ENCODE results near the gene GPRIN3.

GPRIN3 gene

GRCh38 chr4:89329280-89329679 is 21.7 kb upstream of the GPRIN3 start:
- TF ChIP-seq MAX (IDR thresholded peaks at IDR 0.05), result no peak
- TF ChIP-seq TCF12 (IDR thresholded peaks at IDR 0.05; ENCODE audit: low read depth), result no peak
- TF ChIP-seq REST (IDR thresholded peaks at IDR 0.05; ENCODE audit: low read depth), result no peak
- no peak for TF ChIP-seq FOXM1 (IDR thresholded peaks at IDR 0.05; ENCODE audit: borderline replicate concordance, low read depth)
- no peak for TF ChIP-seq TEAD4 (IDR thresholded peaks at IDR 0.05)
- no peak for TF ChIP-seq EGR1 (IDR thresholded peaks at IDR 0.05)
- TF ChIP-seq USF1 (IDR thresholded peaks at IDR 0.05), result no peak
- TF ChIP-seq CEBPB (IDR thresholded peaks at IDR 0.05), result no peak
- TF ChIP-seq RAD21 (IDR thresholded peaks at IDR 0.05; ENCODE audit: low read depth), result no peak
- no peak for TF ChIP-seq EP300 (IDR thresholded peaks at IDR 0.05; ENCODE audit: borderline replicate concordance)
- no peak for TF ChIP-seq NFIC (IDR thresholded peaks at IDR 0.05)

- TF ChIP-seq CREB1 (IDR thresholded peaks at IDR 0.05; ENCODE audit: low read depth) (no peak), USF1 (IDR thresholded peaks at IDR 0.05) (no peak), CEBPB (IDR thresholded peaks at IDR 0.05) (no peak), FOXM1 (IDR thresholded peaks at IDR 0.05; ENCODE audit: borderline replicate concordance, low read depth) (no peak), RAD21 (IDR thresholded peaks at IDR 0.05; ENCODE audit: low read depth) (no peak), YY1 (IDR thresholded peaks at IDR 0.05; ENCODE audit: low read depth) (no peak), TEAD4 (IDR thresholded peaks at IDR 0.05) (no peak), TAF1 (IDR thresholded peaks at IDR 0.05; ENCODE audit: low read depth) (no peak), MAX (IDR thresholded peaks at IDR 0.05) (no peak), NFIC (IDR thresholded peaks at IDR 0.05) (no peak), EP300 (IDR thresholded peaks at IDR 0.05; ENCODE audit: borderline replicate concordance) (no peak), EGR1 (IDR thresholded peaks at IDR 0.05) (no peak), REST (IDR thresholded peaks at IDR 0.05; ENCODE audit: low read depth) (no peak), TCF12 (IDR thresholded peaks at IDR 0.05; ENCODE audit: low read depth) (no peak), ZBTB7A (IDR thresholded peaks at IDR 0.05; ENCODE audit: low read depth) (no peak)
These were observed 17.1 kb upstream of the GPRIN3 start for GRCh38 chr4:89324671-89325070.

GRCh38 chr4:89322671-89323070 is 15.1 kb upstream of the GPRIN3 start:
- TF ChIP-seq EGR1 (IDR thresholded peaks at IDR 0.05), result no peak
- TF ChIP-seq TCF12 (IDR thresholded peaks at IDR 0.05; ENCODE audit: low read depth), result no peak
- TF ChIP-seq YY1 (IDR thresholded peaks at IDR 0.05; ENCODE audit: low read depth), result no peak
- TF ChIP-seq TAF1 (IDR thresholded peaks at IDR 0.05; ENCODE audit: low read depth), result no peak
- no peak for TF ChIP-seq REST (IDR thresholded peaks at IDR 0.05; ENCODE audit: low read depth)
- no peak for TF ChIP-seq TEAD4 (IDR thresholded peaks at IDR 0.05)
- no peak for TF ChIP-seq MAX (IDR thresholded peaks at IDR 0.05)
- no peak for TF ChIP-seq ZBTB7A (IDR thresholded peaks at IDR 0.05; ENCODE audit: low read depth)
- TF ChIP-seq CREB1 (IDR thresholded peaks at IDR 0.05; ENCODE audit: low read depth), result no peak
- TF ChIP-seq FOXM1 (IDR thresholded peaks at IDR 0.05; ENCODE audit: borderline replicate concordance, low read depth), result no peak
- no peak for TF ChIP-seq CEBPB (IDR thresholded peaks at IDR 0.05)
- no peak for TF ChIP-seq EP300 (IDR thresholded peaks at IDR 0.05; ENCODE audit: borderline replicate concordance)
- TF ChIP-seq NFIC (IDR thresholded peaks at IDR 0.05), result no peak

DNA sequence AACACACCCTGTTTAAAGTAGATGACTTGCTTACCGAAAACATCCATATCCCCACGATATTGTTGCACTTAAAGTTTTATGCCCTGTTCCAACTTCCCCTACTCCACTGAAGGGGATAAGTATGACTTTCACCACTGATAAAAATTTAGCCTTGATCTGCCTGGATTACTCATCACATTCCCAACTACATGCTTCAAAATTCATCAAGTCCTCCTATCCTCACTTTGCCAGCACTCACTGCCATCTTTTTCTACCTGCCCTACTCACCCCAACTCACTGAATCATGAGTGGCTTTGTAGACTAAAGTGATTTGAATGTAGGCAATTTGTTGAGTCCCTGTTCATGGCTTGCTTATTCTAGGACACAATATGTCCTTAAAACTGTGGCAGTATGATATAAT is 12.2 kb upstream of the GPRIN3 start:
- no peak for TF ChIP-seq CREB1 (IDR thresholded peaks at IDR 0.05; ENCODE audit: low read depth)
- TF ChIP-seq RAD21 (IDR thresholded peaks at IDR 0.05; ENCODE audit: low read depth), result no peak
- no peak for TF ChIP-seq EGR1 (IDR thresholded peaks at IDR 0.05)
- no peak for TF ChIP-seq USF1 (IDR thresholded peaks at IDR 0.05)
- TF ChIP-seq CEBPB (IDR thresholded peaks at IDR 0.05), result no peak
- no peak for TF ChIP-seq TEAD4 (IDR thresholded peaks at IDR 0.05)
- no peak for TF ChIP-seq REST (IDR thresholded peaks at IDR 0.05; ENCODE audit: low read depth)
- TF ChIP-seq TCF12 (IDR thresholded peaks at IDR 0.05; ENCODE audit: low read depth), result no peak
- TF ChIP-seq MAX (IDR thresholded peaks at IDR 0.05), result no peak
- no peak for TF ChIP-seq YY1 (IDR thresholded peaks at IDR 0.05; ENCODE audit: low read depth)
- TF ChIP-seq EP300 (IDR thresholded peaks at IDR 0.05; ENCODE audit: borderline replicate concordance), result no peak
- no peak for TF ChIP-seq ZBTB7A (IDR thresholded peaks at IDR 0.05; ENCODE audit: low read depth)
- no peak for TF ChIP-seq NFIC (IDR thresholded peaks at IDR 0.05)
- no peak for TF ChIP-seq TAF1 (IDR thresholded peaks at IDR 0.05; ENCODE audit: low read depth)
- no peak for TF ChIP-seq FOXM1 (IDR thresholded peaks at IDR 0.05; ENCODE audit: borderline replicate concordance, low read depth)

Data from Ishikawa (cell line).